GM11168 (cell line): ENCODE data around the gene GALE.
"Not testable (repeated sequence)": the region's sequence is repeated elsewhere in the genome, so short reads cannot be mapped to it uniquely, and the experiment has no call there.

Experiments
- in situ Hi-C: fragments of 300-500 bp; cut with MboI; formaldehyde crosslinking; loops from one replicate; pipeline ENCODE4 v1.12.0; 2022; ENCODE audit warnings: low sequenced_read_pairs; ENCODE audit not compliant: unreplicated experiment

Gene GALE

DNA sequence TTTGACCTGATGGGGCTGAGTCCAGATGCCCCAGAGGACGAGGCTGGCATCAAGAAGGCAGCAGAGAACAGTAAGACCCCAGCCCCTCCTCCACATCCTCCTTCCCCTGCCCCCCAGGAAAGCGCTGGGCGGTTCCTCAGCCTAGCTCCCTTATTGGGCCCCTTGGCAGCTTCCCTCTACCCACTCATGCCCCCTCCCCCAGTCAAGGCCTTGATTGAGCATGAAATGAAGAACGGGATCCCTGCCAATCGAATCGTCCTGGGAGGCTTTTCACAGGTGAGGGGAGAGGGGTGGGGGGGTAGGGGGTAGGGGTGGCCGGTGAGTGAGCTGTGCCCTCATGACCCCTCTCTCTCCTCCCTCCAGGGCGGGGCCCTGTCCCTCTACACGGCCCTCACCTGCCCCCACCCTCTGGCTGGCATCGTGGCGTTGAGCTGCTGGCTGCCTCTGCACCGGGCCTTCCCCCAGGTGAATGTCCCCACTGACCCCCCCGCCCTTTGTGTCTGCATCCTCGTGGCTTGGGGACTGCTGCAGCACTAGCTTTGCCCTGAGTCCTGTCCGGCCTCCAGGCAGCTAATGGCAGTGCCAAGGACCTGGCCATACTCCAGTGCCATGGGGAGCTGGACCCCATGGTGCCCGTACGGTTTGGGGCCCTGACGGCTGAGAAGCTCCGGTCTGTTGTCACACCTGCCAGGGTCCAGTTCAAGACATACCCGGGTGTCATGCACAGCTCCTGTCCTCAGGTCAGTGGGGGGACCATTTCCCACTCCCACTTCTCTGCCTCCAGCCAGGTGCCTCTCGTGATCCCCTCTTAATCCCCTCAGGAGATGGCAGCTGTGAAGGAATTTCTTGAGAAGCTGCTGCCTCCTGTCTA is 6.5 kb downstream of the GALE start:
- in situ Hi-C loops: no loop called here

DNA sequence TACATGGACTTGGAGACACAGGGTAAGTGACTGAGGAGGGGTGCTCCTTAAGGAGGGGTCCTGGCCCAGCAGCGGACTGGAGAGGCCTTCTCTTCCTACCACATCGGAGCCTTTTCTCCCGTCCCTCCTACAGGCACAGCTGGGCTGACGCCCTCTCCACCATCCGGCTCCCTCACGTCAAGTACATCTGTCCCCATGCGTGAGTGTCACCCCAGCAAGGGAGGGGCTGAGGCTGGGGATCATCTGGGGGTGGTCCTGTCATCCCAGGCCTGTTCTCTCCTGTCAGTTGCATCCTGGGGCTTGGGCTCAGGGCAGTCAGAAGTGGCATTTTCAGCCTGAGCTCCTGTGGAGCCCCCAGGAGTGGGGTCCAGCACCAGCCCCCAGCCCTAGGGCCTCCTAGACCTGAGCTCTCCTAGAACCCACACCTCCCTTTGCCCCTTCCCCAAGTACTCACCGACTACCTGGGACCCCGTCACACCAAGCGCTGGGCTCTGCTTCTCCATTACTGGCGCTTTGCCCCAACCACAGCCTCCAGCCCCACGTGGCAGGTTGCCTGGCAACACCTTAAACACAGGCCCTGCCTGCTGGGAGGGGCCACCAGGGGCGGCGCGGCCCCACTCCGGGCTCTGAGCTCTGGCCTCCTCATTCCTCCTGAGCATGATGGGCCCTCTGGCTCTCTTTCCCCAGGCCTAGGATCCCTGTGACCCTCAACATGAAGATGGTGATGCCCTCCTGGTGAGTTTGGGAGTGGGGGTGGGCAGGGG is 7.4 kb downstream of the GALE start:
- in situ Hi-C loops: no loop called here

DNA sequence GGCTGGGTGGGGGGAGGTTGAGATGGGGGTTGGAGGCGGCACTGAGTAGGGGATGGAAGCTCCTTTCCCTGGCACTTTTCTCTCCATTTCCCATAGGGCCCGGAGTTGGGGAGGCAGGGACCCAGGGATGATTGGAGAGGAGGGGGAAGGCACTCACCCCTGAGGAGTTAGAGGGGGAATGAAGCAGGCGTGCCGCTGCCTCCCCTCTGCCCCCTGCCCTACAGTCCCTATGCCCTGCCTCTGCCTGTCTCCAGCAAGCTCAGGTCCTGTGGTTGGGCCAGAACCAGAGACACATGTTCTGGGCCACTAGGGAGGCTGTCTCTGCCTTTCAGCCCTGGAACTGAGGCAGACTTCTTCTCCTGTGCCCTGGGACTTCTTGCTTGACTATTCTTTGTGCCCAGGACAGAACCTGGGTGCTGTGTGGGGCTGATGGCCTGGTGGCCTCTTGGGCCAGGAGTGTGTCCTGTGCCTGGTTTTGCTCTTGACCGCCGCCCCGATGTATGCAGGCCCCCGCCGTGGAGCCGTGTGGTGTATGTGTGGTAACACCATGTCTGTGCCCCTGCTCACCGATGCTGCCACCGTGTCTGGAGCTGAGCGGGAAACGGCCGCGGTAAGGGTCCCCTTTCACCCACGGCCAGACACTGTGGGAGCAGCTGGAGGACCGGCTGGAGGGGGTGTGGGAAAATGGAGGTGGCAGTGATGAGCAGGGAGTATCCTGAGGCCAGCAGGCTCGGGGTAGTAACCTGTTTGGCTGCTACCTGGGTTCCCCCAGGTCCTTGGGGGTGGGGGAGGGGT is 8.2 kb downstream of the GALE start:
- in situ Hi-C loops: no loop called here

DNA sequence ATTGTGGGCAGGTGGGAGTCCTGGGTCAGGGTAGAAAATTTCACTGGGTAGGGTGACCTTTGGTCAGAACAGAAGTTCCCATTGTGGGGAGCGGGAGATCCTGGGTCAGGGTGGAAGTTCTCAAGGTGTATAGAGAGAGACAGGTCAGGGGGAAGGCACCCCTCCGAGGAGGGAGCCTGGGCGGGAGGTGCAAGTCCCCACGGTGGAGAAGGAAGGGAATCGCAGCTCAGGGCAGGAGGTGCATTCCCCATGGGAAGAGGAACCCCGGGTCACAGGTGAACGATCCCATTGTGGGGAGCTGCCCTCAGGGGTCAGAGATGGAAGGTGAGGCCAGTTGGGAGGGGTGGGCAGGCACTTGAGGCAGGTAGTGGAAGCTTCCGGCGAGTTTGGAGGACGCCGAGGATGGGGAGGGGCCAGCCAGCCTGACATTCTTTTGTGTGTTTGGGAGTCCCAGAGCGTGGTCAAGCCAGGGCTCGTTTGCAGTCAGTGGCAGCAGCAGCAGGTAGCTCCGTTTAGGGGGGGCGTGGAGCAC is 9.0 kb downstream of the GALE start:
- in situ Hi-C loops: no loop called here

DNA sequence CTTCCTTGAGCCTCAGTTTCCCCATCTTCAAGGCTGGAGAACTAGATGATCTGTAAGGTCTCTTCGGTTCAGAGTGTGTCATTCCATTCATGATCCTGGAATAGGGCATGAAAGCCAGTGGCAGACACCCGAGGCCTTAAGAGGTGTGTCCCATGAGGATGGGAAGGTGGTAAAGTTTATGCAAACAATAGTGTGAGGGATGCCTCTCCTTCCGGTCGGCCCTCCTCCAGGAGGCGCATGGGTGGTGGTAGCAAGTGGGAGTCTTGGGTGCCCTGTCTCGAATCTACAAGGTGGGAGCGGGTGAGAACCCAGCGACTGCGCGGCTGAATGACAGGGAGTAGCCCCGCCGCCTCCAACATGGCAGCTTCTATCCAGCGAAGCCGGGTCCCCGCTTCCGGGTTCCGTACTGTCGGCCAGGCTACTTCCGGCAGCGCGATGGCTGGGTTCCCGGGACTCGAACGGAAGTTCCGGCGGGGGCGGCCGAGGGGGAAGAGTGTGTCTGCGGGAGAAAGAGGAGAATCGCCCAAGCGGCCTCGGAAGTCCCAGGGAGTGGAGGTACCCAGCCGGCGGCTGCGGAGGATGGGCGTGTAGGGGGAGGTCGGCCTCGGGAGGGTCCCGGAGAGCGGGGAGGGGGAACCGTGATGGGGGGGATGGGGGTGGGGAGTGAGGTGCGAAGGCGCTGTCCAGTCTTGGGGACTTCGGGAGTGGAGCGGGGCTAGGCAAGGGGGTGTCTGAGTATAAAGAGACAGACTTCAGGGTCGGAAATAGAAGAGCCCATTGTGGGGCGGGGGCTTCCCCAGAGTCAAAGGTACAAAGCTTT is 9.6 kb downstream of the GALE start, which contains the start of gene LYPLA2:
TSS of gene LYPLA2 (plus strand) at position 450 of the 820 bp plus-strand sequence. CDS start 1,538 bp downstream, outside the sequence.
- in situ Hi-C loops: no loop called here

DNA sequence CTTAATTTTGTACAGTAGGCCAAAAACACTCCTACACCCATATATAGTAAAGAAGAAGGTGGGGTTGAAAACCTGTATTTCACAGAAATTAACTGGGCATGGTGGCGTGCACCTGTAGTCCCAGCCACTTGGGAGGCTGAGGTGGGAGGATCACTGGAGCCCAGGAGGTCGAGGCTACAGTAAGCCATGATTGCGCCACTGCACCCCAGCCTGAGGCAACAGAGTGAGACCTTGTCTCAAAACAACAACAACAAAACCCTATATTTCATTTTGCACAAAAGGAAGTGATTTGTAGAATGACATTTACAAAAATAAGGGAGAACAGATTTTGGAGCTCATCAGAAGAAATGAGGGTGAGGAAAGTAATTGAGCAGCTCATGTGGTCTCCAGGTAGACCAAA is 11.9 kb downstream of the GALE start:
- in situ Hi-C loops: no loop called here

DNA sequence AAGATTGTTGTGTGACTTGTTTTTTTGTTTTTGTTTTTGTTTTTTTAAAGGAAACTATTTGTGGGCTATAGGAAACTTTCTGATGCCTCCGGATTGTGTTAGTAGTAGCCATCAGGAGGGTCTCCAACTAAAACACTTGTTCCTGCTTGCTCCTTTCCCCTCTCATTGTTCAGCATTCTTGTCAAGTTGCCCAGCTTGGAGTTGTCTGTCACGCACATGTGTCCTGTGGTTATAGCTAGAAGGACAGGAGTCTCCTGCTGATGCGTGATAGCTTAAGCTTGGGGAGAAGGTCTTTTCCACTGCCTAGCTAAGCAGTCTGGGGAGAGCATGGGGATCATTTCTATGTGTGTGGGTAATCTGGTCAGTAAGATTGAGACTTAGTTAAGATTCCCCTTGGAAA is 12.9 kb downstream of the GALE start:
- in situ Hi-C loops: no loop called here

DNA sequence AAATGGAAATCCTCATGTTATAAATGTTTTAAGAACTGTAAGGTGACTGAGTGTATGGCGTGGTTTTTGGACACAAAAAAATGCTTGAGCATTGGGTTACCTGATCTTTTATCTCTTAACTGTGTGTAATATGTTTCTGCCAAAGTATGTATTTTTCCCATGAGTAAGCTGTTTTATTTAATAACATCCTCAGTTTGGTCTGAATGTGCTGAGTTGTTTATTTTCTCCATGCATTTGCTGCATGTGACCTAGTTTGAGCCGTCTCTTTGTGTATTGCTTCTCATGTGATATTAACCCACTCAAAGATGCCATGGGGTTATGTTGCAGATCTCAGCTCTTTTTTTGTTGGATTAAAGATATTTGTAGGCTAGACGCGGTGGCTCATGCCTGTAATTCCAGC is 15.7 kb downstream of the GALE start:
- in situ Hi-C loops: no loop called here

DNA sequence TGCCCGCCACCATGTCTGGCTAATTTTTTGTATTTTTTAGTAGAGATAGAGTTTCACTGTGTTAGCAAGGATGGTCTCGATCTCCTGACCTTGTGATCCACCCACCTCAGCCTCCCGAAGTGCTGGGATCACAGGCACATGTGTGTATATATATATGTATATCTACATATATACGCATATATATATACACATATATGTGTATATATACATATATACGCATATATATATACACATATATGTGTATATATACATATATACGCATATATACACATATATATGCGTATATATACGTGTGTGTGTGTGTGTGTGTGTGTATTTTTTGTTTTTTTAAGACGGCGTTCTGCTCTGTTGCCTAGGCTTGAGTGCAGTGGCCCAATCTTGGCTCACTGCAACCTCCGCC is 17.4 kb downstream of the GALE start:
- in situ Hi-C loops: not testable (repeated sequence)

DNA sequence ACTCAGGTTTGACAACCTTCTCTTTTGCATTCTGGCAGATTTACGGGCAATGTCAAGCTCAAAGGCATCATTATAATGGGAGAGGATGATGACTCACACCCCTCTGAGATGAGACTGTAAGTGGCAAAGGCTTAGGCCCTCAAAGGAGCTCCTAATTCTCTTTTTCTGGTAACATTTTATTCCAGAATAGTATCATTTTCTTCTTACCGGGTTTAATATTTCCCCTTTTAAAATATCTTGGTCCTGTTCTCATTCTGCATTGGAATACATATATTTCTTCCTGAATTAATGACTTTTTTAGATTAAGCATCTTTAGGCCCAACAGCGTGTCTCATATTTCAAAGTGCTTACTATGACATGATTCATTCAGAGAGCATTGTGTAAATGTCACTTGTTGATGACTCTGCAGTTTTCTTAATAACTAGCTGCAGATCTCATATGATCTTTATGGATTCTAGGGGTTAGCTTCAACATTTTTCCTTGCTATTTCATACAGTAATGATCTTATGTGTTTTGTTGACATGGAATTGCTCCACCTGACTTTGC is 20.7 kb downstream of the GALE start:
- in situ Hi-C loops: no loop called here

DNA sequence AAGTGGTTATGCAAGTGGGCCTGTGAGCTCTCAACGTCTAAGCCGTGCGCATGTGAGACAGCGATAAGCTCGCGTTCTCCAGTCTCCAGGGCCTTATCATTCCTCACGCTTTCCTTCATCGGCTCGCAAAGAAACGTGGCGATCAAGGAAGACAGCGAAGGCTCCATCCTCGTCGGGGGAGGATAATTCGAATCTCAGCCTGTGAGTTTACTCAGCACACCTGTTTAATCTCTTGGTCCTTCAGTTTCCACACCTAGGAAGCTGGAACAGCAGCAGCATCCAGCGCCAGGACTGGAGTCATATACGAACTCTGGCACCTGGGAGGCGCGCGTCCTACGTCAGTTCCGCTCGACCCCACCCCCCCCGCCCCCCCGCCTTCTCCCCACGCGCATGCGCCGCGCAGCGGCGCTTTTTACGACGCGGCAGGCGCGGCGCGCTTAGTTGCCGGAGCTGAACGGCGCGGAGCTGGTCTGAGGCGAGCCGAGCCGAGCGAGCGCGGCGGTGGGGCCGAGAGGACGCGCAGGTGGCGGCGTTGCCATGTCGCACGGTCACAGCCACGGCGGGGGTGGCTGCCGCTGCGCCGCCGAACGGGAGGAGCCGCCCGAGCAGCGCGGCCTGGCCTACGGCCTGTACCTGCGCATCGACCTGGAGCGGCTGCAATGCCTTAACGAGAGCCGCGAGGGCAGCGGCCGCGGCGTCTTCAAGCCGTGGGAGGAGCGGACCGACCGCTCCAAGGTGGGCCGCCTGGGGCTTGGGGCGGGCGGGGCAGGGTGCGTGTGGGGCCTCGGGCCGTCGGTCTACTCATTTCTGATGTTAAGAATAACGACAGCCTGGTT is 22.4 kb downstream of the GALE start, which contains the start of gene PITHD1:
TSS of gene PITHD1 (plus strand) at position 440 of the 836 bp plus-strand sequence. CDS start at position 538, 98 bp downstream.
- in situ Hi-C loops: no loop called here

DNA sequence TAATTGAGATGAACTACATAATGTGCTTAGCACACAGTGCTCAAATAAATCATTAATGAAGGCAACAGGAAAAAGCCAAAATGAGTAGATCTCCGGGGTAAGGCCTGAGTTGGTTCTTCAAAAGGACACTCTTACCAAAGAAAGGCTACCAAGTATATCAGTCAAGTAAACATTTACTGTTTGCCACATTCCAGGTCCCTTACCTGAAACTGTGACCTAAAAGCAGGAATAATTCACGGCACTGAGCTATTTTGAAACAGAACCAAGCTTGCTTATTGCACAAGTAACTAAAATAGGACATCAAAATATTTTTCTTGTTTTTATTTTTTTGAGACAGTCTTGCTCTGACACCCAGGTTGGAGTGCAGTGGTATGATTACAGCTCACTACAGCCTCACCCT is 24.3 kb downstream of the GALE start:
- in situ Hi-C loops: no loop called here

DNA sequence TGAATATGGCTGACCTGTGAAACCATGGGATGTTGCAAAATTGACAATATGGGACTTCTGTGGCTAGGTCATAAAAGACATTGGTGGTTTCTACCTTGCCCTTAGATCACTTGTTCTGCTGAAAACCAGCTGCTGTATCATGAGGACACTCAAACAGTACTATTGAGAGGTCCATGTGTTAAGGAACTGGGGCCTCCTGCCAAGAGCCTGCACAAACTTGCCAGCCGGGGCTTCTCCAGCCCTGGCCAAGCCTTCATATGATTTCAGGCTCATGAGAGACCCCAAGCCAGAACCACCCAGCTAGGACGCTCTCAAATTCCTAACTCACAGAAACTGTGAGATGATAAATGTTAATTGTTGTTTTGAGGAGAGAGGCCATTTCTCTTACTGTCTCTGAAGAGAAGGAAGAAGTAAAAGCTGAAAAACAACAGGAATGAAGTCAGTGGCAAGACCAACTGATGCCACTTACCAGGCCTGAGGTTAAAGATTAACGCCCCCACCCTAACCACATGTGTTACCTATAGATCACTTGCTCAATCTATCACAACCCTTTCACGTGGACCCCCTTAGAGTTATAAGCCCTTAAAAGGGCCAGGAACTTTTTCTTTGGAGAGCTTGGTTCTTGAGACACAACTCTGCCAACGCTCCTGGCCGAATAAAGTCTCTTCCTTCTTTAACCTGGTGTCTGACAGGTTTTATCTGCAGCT is 26.2 kb downstream of the GALE start:
- in situ Hi-C loops: no loop called here

DNA sequence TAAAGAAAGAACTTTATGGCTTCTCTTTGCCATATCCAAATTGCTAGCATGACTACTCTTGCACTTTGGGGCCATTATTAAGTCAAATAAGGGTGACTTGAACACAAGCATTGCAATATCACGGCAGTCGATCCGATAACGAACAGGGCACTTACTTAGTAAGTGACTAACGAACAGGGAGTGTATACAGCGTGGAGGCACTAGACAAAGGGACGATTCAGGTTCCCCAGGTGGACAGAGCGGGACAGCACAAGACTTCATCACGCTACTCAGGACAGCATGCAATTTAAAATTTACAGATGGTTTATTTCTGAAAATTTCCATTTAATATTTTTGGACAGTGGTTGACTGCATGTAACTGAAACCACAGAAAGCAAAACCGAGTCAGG is 27.7 kb downstream of the GALE start:
- in situ Hi-C loops: no loop called here

DNA sequence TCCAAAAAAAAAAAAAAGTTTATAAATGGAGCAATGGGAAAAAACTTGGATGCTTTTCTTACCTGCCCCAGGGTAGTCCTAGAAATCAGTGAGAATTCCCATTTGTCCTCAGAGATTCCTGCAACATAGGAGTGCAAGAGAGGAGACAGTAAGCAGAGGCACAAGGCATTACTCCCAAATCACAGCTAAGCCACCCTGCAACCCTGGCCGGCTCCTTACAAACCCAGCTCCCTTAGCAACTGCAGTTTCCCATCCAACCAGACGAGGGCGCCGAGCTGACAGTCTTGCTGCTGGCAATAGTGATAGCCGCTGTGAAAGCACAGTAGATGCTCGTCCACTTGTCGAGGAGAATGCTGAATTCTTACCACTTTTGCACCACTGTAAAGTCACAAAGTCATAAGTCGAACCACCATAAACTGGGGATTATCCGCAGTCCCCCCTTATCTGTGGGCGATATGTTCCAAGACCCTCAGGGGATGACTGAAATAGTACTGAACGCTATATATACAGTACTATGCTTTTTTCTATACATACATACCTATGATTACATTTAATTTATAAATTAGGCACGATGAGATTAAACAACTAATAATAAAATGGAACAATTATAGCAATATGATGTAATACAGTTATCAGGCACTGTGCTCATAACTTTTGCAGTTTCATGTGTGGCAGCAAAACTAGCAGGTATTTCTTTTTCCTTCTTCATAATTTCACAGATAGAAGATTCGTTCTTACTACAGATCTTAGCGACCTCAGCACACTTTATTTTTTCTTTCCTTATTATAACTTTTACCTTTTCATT is 28.3 kb downstream of the GALE start:
- in situ Hi-C loops: no loop called here

DNA sequence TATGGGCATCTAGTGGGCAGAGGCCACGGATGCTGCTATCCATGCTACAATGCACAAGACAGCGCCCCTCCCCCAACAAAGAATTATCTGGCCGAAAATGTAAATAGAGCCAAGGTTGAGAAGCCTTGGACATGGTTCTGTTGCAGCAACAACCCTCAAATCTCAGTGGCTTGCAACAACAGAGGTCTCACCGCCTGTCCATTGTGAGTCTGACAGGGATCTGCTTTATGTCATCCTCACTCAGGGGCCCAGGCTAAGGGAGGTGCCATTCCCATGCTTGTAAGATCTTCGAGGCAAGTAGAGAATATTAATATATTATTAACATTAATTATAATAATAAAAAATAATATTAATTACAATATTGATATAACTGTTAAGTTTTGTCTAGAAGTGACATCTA is 31.8 kb downstream of the GALE start:
- in situ Hi-C loops: no loop called here

DNA sequence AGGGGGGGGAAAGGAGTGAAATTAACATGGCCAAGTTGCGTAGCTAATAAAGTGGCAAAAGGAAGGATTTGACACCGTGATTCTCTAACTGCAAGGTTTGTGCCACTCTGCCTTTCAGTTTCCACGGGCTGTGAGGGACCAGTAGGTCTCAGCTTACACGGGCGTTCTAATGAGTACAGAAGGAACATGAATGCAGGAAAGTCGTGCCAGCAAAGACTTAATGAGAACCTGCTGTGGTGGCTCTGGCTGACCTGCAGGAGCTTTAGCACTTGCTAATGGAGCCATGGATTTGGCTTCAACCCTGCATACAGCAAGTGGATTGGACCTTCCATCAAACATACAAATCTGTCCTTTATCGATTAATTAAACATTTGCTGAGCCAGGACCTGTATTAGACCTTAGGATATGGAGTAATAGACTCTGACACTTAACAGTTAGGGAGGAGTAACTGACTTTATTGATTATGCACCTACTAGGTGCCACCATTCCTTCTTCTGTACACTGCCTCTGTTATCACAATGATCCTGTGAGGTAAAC is 37.4 kb downstream of the GALE start:
- in situ Hi-C loops: no loop called here
